ENCODE measurements around the gene CD300C.
"Not testable (repeated sequence)": the region's sequence is repeated elsewhere in the genome, so short reads cannot be mapped to it uniquely, and the experiment has no call there.

The CD300C gene

GRCh38 chr17:74569020-74570003 is 23.4 kb upstream of the CD300C start:
- DNase-seq (peak in 1 of 2 donors; percentile 18), ATAC-seq (peak; percentile 66)
- H3K4me1 Mint-ChIP-seq: peaks cover 9% of the 10 kb centered on the region
- no peak overlapping the region for H3K27ac Mint-ChIP-seq
- H3K9me3 Mint-ChIP-seq: no peaks in the 10 kb centered on the region
- no peak overlapping the region for H3K4me3 Mint-ChIP-seq
- peaks cover 39% of the 10 kb centered on the region for H3K27me3 Mint-ChIP-seq

GRCh38 chr17:74568106-74568873 is 22.4 kb upstream of the CD300C start:
- no peak overlapping the region for H3K4me3 Mint-ChIP-seq
- H3K9me3 Mint-ChIP-seq: no peaks in the 10 kb centered on the region
- peaks cover 9% of the 10 kb centered on the region for H3K4me1 Mint-ChIP-seq
- H3K27me3 Mint-ChIP-seq: peaks cover 34% of the 10 kb centered on the region
- ATAC-seq: no peak
- no peak for DNase-seq
- no peak overlapping the region for H3K27ac Mint-ChIP-seq

GRCh38 chr17:74567397-74567796 is 21.5 kb upstream of the CD300C start, which contains the start of gene CD300H:
Gene CD300H, minus strand, starts transcription at chr17:74567509.
- no peaks in the 10 kb centered on the region for H3K9me3 Mint-ChIP-seq
- DNase-seq: no peak
- ATAC-seq: no peak
- H3K4me1 Mint-ChIP-seq: peaks cover 9% of the 10 kb centered on the region
- peaks cover 34% of the 10 kb centered on the region for H3K27me3 Mint-ChIP-seq
- H3K27ac Mint-ChIP-seq: no peak within 1 kb of the TSS
- H3K4me3 Mint-ChIP-seq: no peak within 1 kb of the TSS

- H3K27ac Mint-ChIP-seq: no peak overlapping the region
- ATAC-seq (peak; percentile 47), DNase-seq (peak in 1 of 2 donors; percentile 32)
- H3K4me1 Mint-ChIP-seq: peaks cover 16% of the 10 kb centered on the region
- H3K4me3 Mint-ChIP-seq: no peak overlapping the region
- H3K9me3 Mint-ChIP-seq: no peaks in the 10 kb centered on the region
- peaks cover 34% of the 10 kb centered on the region for H3K27me3 Mint-ChIP-seq
These were observed 20.3 kb upstream of the CD300C start for GRCh38 chr17:74566132-74566753.

- Mint-ChIP-seq H3K4me3 (no peak overlapping the region), H3K27ac (peak overlapping the region in 1 of 2 donors; percentile 16), H3K27me3 (peaks cover 27% of the 10 kb centered on the region), H3K9me3 (no peaks in the 10 kb centered on the region), H3K4me1 (peaks cover 18% of the 10 kb centered on the region)
- ATAC-seq (no peak), DNase-seq (no peak)
These were observed 19.2 kb upstream of the CD300C start for GRCh38 chr17:74565126-74565525.

GRCh38 chr17:74563358-74563757 is 17.4 kb upstream of the CD300C start:
- no peaks in the 10 kb centered on the region for H3K9me3 Mint-ChIP-seq
- H3K4me3 Mint-ChIP-seq: no peak overlapping the region
- peaks cover 13% of the 10 kb centered on the region for H3K27me3 Mint-ChIP-seq
- DNase-seq: no peak
- peaks cover 19% of the 10 kb centered on the region for H3K4me1 Mint-ChIP-seq
- ATAC-seq: no peak
- H3K27ac Mint-ChIP-seq: peak overlapping the region in 1 of 2 donors; percentile 6

- peaks cover 19% of the 10 kb centered on the region for H3K4me1 Mint-ChIP-seq
- H3K27me3 Mint-ChIP-seq: no peaks in the 10 kb centered on the region
- no peak for ATAC-seq
- DNase-seq: no peak
- H3K9me3 Mint-ChIP-seq: peaks cover 0 to 1% of the 10 kb centered on the region in 2 donors
- no peak overlapping the region for H3K4me3 Mint-ChIP-seq
- H3K27ac Mint-ChIP-seq: no peak overlapping the region
These were observed 15.7 kb upstream of the CD300C start for GRCh38 chr17:74561586-74561985.

GRCh38 chr17:74558882-74559519 is 13.1 kb upstream of the CD300C start:
- H3K27ac Mint-ChIP-seq: no peak overlapping the region
- no peak overlapping the region for H3K4me3 Mint-ChIP-seq
- ATAC-seq: no peak
- peaks cover 19% of the 10 kb centered on the region for H3K4me1 Mint-ChIP-seq
- H3K27me3 Mint-ChIP-seq: no peaks in the 10 kb centered on the region
- peaks cover 0 to 8% of the 10 kb centered on the region in 2 donors for H3K9me3 Mint-ChIP-seq
- no peak for DNase-seq

GRCh38 chr17:74558402-74558801 is 12.5 kb upstream of the CD300C start:
- H3K4me3 Mint-ChIP-seq, H3K9me3 Mint-ChIP-seq, DNase-seq, H3K27ac Mint-ChIP-seq, H3K27me3 Mint-ChIP-seq, ATAC-seq: not testable (repeated sequence)
- peaks cover 19% of the 10 kb centered on the region for H3K4me1 Mint-ChIP-seq

GRCh38 chr17:74555427-74555940 is 9.6 kb upstream of the CD300C start:
- Mint-ChIP-seq H3K4me3 (no peak overlapping the region), H3K27me3 (no peaks in the 10 kb centered on the region), H3K27ac (no peak overlapping the region), H3K9me3 (peaks cover 0 to 8% of the 10 kb centered on the region in 2 donors), H3K4me1 (peaks cover 10% of the 10 kb centered on the region)
- ATAC-seq (no peak), DNase-seq (no peak)

- Mint-ChIP-seq H3K4me3 (no peak overlapping the region), H3K4me1 (peaks cover 10% of the 10 kb centered on the region), H3K9me3 (peaks cover 0 to 8% of the 10 kb centered on the region in 2 donors), H3K27ac (no peak overlapping the region), H3K27me3 (no peaks in the 10 kb centered on the region)
- ATAC-seq: no peak
- DNase-seq: no peak
These were observed 9.0 kb upstream of the CD300C start for GRCh38 chr17:74554909-74555308.

- Mint-ChIP-seq H3K4me1 (peaks cover 11% of the 10 kb centered on the region), H3K4me3 (no peak overlapping the region), H3K27ac (no peak overlapping the region), H3K27me3 (no peaks in the 10 kb centered on the region), H3K9me3 (peaks cover 0 to 8% of the 10 kb centered on the region in 2 donors)
- DNase-seq (no peak), ATAC-seq (no peak)
These were observed 6.1 kb upstream of the CD300C start for GRCh38 chr17:74552037-74552436.

- ATAC-seq (no peak), DNase-seq (no peak)
- Mint-ChIP-seq H3K27ac (no peak overlapping the region), H3K27me3 (no peaks in the 10 kb centered on the region), H3K9me3 (no peaks in the 10 kb centered on the region), H3K4me3 (no peak overlapping the region), H3K4me1 (peaks cover 11% of the 10 kb centered on the region)
These were observed 4.7 kb upstream of the CD300C start for GRCh38 chr17:74550602-74551001.

- Mint-ChIP-seq H3K9me3 (no peaks in the 10 kb centered on the region), H3K4me1 (peaks cover 11% of the 10 kb centered on the region), H3K27me3 (no peaks in the 10 kb centered on the region), H3K4me3 (no peak overlapping the region), H3K27ac (no peak overlapping the region)
- no peak for DNase-seq
- no peak for ATAC-seq
These were observed 3.4 kb upstream of the CD300C start for GRCh38 chr17:74549343-74549742.

GRCh38 chr17:74547736-74548135 is 1.8 kb upstream of the CD300C start:
- Mint-ChIP-seq H3K9me3 (no peaks in the 10 kb centered on the region), H3K4me1 (peaks cover 11% of the 10 kb centered on the region), H3K4me3 (no peak overlapping the region), H3K27me3 (no peaks in the 10 kb centered on the region), H3K27ac (peak overlapping the region in 1 of 2 donors; percentile 44)
- DNase-seq: peak in 1 of 2 donors; percentile 35
- peak; percentile 76 for ATAC-seq

Measured in stimulated activated naive CD8-positive, alpha-beta T cell treated with anti-CD3 and anti-CD28 coated beads, Interleukin-15, amount 100 ng/mL, for 72 hours (primary cell).